ENCODE results near the gene MARS1.

Gene MARS1

DNA sequence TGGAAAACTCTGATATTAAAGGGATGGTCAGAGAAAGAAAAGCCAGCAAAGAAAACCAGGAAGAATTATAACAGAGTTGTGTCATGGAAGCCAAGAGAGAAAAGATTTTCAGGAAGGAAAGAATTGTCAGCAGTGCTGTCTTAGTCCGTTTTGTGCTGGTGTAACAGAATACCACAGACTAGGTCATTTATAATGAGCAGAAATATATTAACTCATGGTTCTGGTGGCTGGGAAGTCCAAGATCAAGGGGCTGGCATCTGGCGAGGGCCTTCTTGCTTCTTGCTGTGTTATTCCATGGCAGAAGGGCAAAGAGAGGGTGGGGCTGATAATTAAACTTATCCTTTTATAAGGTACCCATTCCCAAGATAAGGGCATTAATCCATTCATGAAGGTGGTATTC is 39.2 kb upstream of the MARS1 start:
- no peak overlapping the region for H3K4me3 ChIP-seq (ENCODE audit: low read length)
- TF ChIP-seq, protein P1, sequence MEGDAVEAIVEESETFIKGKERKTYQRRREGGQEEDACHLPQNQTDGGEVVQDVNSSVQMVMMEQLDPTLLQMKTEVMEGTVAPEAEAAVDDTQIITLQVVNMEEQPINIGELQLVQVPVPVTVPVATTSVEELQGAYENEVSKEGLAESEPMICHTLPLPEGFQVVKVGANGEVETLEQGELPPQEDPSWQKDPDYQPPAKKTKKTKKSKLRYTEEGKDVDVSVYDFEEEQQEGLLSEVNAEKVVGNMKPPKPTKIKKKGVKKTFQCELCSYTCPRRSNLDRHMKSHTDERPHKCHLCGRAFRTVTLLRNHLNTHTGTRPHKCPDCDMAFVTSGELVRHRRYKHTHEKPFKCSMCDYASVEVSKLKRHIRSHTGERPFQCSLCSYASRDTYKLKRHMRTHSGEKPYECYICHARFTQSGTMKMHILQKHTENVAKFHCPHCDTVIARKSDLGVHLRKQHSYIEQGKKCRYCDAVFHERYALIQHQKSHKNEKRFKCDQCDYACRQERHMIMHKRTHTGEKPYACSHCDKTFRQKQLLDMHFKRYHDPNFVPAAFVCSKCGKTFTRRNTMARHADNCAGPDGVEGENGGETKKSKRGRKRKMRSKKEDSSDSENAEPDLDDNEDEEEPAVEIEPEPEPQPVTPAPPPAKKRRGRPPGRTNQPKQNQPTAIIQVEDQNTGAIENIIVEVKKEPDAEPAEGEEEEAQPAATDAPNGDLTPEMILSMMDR (conservative IDR thresholded peaks at IDR 0.05; ENCODE audit: low read length), result no peak
- DNase-seq (ENCODE audit: low read depth), result no peak

GRCh38 chr12:57449375-57449774 is 38.5 kb upstream of the MARS1 start:
- DNase-seq (ENCODE audit: low read depth), result no peak
- TF ChIP-seq, protein P1 (conservative IDR thresholded peaks at IDR 0.05; ENCODE audit: low read length), result no peak
- H3K4me3 ChIP-seq (ENCODE audit: low read length), result no peak overlapping the region

GRCh38 chr12:57450057-57450456 is 37.8 kb upstream of the MARS1 start:
- TF ChIP-seq, protein P1 (conservative IDR thresholded peaks at IDR 0.05; ENCODE audit: low read length), result no peak
- H3K4me3 ChIP-seq (ENCODE audit: low read length), result no peak overlapping the region
- no peak for DNase-seq (ENCODE audit: low read depth)

DNA sequence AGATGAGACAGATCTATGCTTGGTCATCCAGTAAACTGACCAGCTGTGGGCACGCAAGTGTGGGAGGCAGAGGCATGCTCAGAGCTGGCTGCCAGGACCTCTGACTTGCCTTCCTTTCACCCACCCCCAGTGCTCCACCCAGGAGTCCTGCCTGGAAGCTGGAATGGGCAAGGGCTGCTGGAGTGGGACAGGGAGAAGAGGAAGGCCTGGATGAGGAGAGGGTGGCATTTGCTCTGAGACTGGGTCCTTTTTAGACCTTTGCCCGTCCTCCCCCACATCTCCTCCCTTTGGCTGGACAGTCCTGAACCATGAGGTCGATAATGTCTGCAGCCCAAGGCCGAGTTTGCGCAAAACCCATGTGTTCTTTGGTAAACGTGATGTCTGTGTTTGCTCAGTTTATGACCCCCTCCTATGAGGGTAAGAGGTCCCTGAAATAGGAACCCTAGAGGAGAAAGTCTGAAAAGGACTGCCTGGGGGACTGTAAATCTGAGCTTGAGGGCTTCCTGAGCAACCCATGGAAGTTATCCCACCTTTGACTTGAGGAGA is 36.6 kb upstream of the MARS1 start:
- DNase-seq (ENCODE audit: low read depth), result peak; percentile 31
- no peak overlapping the region for H3K4me3 ChIP-seq (ENCODE audit: low read length)
- TF ChIP-seq, protein P1 (conservative IDR thresholded peaks at IDR 0.05; ENCODE audit: low read length), result no peak

DNA sequence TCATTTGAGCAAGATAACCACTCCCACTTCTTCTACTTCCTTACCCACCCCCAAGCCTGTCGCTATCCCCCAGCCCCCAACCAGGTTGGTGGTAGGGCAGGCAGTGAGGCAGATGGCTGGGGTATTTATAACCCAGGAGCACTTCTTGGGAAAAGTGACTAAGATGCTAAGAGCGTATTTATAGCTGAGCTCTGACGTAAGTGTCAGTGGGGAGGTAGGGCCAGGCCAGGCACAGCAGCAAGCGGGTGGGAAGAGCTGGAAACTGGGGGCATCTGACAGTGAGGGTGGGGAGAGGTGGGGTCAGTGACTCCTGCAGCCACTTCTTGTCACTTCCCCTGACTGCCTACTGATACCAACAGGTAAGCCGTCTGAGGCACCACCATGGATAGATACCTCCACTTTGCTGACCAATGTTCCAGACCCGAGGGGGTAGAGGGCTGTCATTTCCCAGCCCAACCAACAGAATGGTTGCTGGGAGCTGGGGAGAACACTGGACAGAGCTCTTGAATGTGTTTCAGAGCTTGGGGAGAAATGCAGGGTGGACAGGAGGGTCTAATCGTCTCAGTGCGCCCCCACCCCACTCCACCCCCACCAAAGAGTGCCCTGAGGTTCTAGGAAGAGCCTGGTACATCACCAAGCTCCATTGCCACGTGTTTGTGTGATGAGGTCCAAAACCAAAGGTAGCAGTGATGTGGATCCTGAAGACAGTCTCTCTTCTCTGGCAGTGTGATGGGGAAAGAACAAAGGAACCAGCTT is 35.5 kb upstream of the MARS1 start:
- H3K4me3 ChIP-seq (ENCODE audit: low read length), result no peak overlapping the region
- TF ChIP-seq, protein P1 (conservative IDR thresholded peaks at IDR 0.05; ENCODE audit: low read length), result no peak
- peak; percentile 87 for DNase-seq (ENCODE audit: low read depth)

DNA sequence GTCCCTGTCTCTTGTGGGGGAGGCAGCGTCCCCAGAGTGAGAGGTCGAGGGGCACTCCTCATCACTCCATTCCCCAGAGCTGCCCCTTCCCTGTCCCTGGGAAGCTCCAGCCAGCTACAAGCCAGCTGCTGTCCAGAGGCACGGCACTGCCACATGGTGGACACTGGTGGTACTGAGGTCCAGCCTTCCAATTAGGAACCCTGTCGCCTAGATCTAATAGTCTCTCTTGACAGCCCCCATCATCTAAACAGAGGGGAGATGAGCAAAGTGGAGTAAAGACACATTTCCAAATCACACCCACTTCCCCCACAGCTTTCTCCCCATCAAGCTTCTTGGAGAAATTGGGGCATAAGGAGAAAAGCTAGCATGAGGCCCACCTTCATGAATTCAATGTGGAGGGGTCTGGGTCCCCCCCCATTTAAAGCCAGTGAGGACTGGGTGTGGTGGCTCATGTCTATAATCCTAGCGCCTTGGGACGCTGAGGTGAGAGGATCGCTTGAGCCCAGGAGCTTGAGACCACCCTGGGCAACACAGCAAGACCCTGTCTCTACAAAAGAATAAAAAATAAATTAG is 34.8 kb upstream of the MARS1 start:
- TF ChIP-seq, protein P1 (conservative IDR thresholded peaks at IDR 0.05; ENCODE audit: low read length), result peak; percentile 98
- peak; percentile 75 for DNase-seq (ENCODE audit: low read depth)
- no peak overlapping the region for H3K4me3 ChIP-seq (ENCODE audit: low read length)

DNA sequence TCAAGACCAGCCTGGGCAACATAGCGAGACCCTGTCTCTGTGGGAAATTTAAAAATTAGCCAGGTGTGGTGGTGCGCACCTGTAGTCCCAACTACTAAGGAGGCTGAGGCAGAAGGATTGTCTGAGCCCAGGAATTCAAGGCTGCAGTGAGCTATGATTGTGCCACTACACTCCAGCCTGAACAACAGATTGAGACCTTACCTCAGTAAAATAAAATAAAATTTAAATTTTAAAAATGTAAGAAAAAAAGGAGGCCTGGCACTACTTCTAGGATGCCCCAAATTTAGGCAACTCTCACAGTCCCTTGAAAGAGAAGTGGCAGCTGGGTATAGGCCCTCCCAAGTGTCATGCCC is 33.7 kb upstream of the MARS1 start:
- TF ChIP-seq, protein P1 (conservative IDR thresholded peaks at IDR 0.05; ENCODE audit: low read length), result no peak
- no peak overlapping the region for H3K4me3 ChIP-seq (ENCODE audit: low read length)
- DNase-seq (ENCODE audit: low read depth), result no peak
